ENCODE results near the gene SPON1.
"Not testable (repeated sequence)": the region's sequence is repeated elsewhere in the genome, so short reads cannot be mapped to it uniquely, and the experiment has no call there.

SPON1 gene

GRCh38 chr11:13972043-13972910 lies 9.8 kb downstream of the SPON1 start:
- Histone ChIP-seq H3K9me3 (ENCODE audit: control insufficient read depth in 5 of 5, low read length in 5 of 5) (no peaks in the 10 kb centered on the region), H3K27me3 (ENCODE audit: control insufficient read depth in 5 of 5, insufficient read depth in 4 of 5, low read length in 5 of 5) (peaks cover 0 to 3% (median 0%) of the 10 kb centered on the region in 5 donors), H3K9ac (ENCODE audit: low read length in 5 of 5) (no peak overlapping the region), H3K27ac (ENCODE audit: low read depth, low read length) (peak overlapping the region; percentile 48), H3K4me1 (ENCODE audit: control insufficient read depth in 5 of 5, insufficient read depth in 5 of 5, low read length in 5 of 5) (peaks cover 4 to 51% (median 44%) of the 10 kb centered on the region in 5 donors), H3K36me3 (ENCODE audit: control insufficient read depth in 5 of 5, insufficient read depth in 5 of 5, low read length in 5 of 5) (no peaks in the 10 kb centered on the region), H3K4me3 (ENCODE audit: low read depth in 1 of 5, low read length in 5 of 5) (no peak overlapping the region)

- Histone ChIP-seq H3K9me3 (ENCODE audit: control insufficient read depth in 5 of 5, low read length in 5 of 5) (no peaks in the 10 kb centered on the region), H3K27ac (ENCODE audit: low read depth, low read length) (peak overlapping the region; percentile 48), H3K4me1 (ENCODE audit: control insufficient read depth in 5 of 5, insufficient read depth in 5 of 5, low read length in 5 of 5) (peaks cover 4 to 51% (median 44%) of the 10 kb centered on the region in 5 donors), H3K27me3 (ENCODE audit: control insufficient read depth in 5 of 5, insufficient read depth in 4 of 5, low read length in 5 of 5) (peaks cover 0 to 3% (median 0%) of the 10 kb centered on the region in 5 donors), H3K9ac (ENCODE audit: low read length in 5 of 5) (no peak overlapping the region), H3K36me3 (ENCODE audit: control insufficient read depth in 5 of 5, insufficient read depth in 5 of 5, low read length in 5 of 5) (no peaks in the 10 kb centered on the region), H3K4me3 (ENCODE audit: low read depth in 1 of 5, low read length in 5 of 5) (no peak overlapping the region)
These were observed 10.4 kb downstream of the SPON1 start for GRCh38 chr11:13972944-13973343.

GRCh38 chr11:13974631-13975030 lies 12.1 kb downstream of the SPON1 start:
- Histone ChIP-seq H3K4me3 (ENCODE audit: low read depth in 1 of 5, low read length in 5 of 5) (no peak overlapping the region), H3K9me3 (ENCODE audit: control insufficient read depth in 5 of 5, low read length in 5 of 5) (no peaks in the 10 kb centered on the region), H3K36me3 (ENCODE audit: control insufficient read depth in 5 of 5, insufficient read depth in 5 of 5, low read length in 5 of 5) (no peaks in the 10 kb centered on the region)

GRCh38 chr11:13983081-13983751 lies 20.7 kb downstream of the SPON1 start:
- H3K4me1 ChIP-seq (ENCODE audit: control insufficient read depth in 5 of 5, insufficient read depth in 5 of 5, low read length in 5 of 5) = peaks cover 0 to 13% (median 7%) of the 10 kb centered on the region in 5 donors
- no peaks in the 10 kb centered on the region for H3K27me3 ChIP-seq (ENCODE audit: control insufficient read depth in 5 of 5, insufficient read depth in 4 of 5, low read length in 5 of 5)
- peaks cover 0 to 3% (median 0%) of the 10 kb centered on the region in 5 donors for H3K36me3 ChIP-seq (ENCODE audit: control insufficient read depth in 5 of 5, insufficient read depth in 5 of 5, low read length in 5 of 5)
- H3K9ac ChIP-seq (ENCODE audit: low read length in 5 of 5) = no peak overlapping the region
- no peak overlapping the region for H3K27ac ChIP-seq (ENCODE audit: low read depth, low read length)
- no peaks in the 10 kb centered on the region for H3K9me3 ChIP-seq (ENCODE audit: control insufficient read depth in 5 of 5, low read length in 5 of 5)
- no peak overlapping the region for H3K4me3 ChIP-seq (ENCODE audit: low read depth in 1 of 5, low read length in 5 of 5)

More at GRCh38 chr11:13974631-13975030, 12.1 kb downstream of the SPON1 start:
- Histone ChIP-seq H3K27me3 (ENCODE audit: control insufficient read depth in 5 of 5, insufficient read depth in 4 of 5, low read length in 5 of 5) (peaks cover 0 to 3% (median 0%) of the 10 kb centered on the region in 5 donors), H3K27ac (ENCODE audit: low read depth, low read length) (no peak overlapping the region), H3K4me1 (ENCODE audit: control insufficient read depth in 5 of 5, insufficient read depth in 5 of 5, low read length in 5 of 5) (peaks cover 4 to 53% (median 44%) of the 10 kb centered on the region in 5 donors), H3K9ac (ENCODE audit: low read length in 5 of 5) (no peak overlapping the region)

GRCh38 chr11:13984616-13985450 lies 22.3 kb downstream of the SPON1 start:
- no peaks in the 10 kb centered on the region for H3K27me3 ChIP-seq (ENCODE audit: control insufficient read depth in 5 of 5, insufficient read depth in 4 of 5, low read length in 5 of 5)
- no peaks in the 10 kb centered on the region for H3K9me3 ChIP-seq (ENCODE audit: control insufficient read depth in 5 of 5, low read length in 5 of 5)
- H3K36me3 ChIP-seq (ENCODE audit: control insufficient read depth in 5 of 5, insufficient read depth in 5 of 5, low read length in 5 of 5) = peaks cover 0 to 3% (median 0%) of the 10 kb centered on the region in 5 donors
- H3K9ac ChIP-seq (ENCODE audit: low read length in 5 of 5) = no peak overlapping the region
- H3K4me1 ChIP-seq (ENCODE audit: control insufficient read depth in 5 of 5, insufficient read depth in 5 of 5, low read length in 5 of 5) = peaks cover 0 to 9% (median 6%) of the 10 kb centered on the region in 5 donors
- H3K4me3 ChIP-seq (ENCODE audit: low read depth in 1 of 5, low read length in 5 of 5) = no peak overlapping the region
- H3K27ac ChIP-seq (ENCODE audit: low read depth, low read length) = no peak overlapping the region

GRCh38 chr11:13986695-13987094 lies 24.2 kb downstream of the SPON1 start:
- not testable (repeated sequence) for H3K27ac ChIP-seq (ENCODE audit: low read depth, low read length)

GRCh38 chr11:13992158-13992856 lies 29.8 kb downstream of the SPON1 start:
- not testable (repeated sequence) for H3K9me3 ChIP-seq (ENCODE audit: control insufficient read depth in 5 of 5, low read length in 5 of 5); H3K27ac ChIP-seq (ENCODE audit: low read depth, low read length); H3K4me3 ChIP-seq (ENCODE audit: low read depth in 1 of 5, low read length in 5 of 5); H3K27me3 ChIP-seq (ENCODE audit: control insufficient read depth in 5 of 5, insufficient read depth in 4 of 5, low read length in 5 of 5); H3K9ac ChIP-seq (ENCODE audit: low read length in 5 of 5); H3K36me3 ChIP-seq (ENCODE audit: control insufficient read depth in 5 of 5, insufficient read depth in 5 of 5, low read length in 5 of 5)
- H3K4me1 ChIP-seq (ENCODE audit: control insufficient read depth in 5 of 5, insufficient read depth in 5 of 5, low read length in 5 of 5) = peaks cover 0 to 38% (median 21%) of the 10 kb centered on the region in 5 donors

More at GRCh38 chr11:13986695-13987094, 24.2 kb downstream of the SPON1 start:
- H3K9ac ChIP-seq (ENCODE audit: low read length in 5 of 5); H3K36me3 ChIP-seq (ENCODE audit: control insufficient read depth in 5 of 5, insufficient read depth in 5 of 5, low read length in 5 of 5); H3K4me1 ChIP-seq (ENCODE audit: control insufficient read depth in 5 of 5, insufficient read depth in 5 of 5, low read length in 5 of 5); H3K4me3 ChIP-seq (ENCODE audit: low read depth in 1 of 5, low read length in 5 of 5); H3K27me3 ChIP-seq (ENCODE audit: control insufficient read depth in 5 of 5, insufficient read depth in 4 of 5, low read length in 5 of 5); H3K9me3 ChIP-seq (ENCODE audit: control insufficient read depth in 5 of 5, low read length in 5 of 5): not testable (repeated sequence)

- Histone ChIP-seq H3K4me3 (ENCODE audit: low read depth in 1 of 5, low read length in 5 of 5) (no peak overlapping the region), H3K9ac (ENCODE audit: low read length in 5 of 5) (no peak overlapping the region)
These were observed 30.7 kb downstream of the SPON1 start for GRCh38 chr11:13993096-13993765.

GRCh38 chr11:13997881-13998280 lies 35.4 kb downstream of the SPON1 start:
- no peaks in the 10 kb centered on the region for H3K27me3 ChIP-seq (ENCODE audit: control insufficient read depth in 5 of 5, insufficient read depth in 4 of 5, low read length in 5 of 5)
- no peak overlapping the region for H3K27ac ChIP-seq (ENCODE audit: low read depth, low read length)
- no peak overlapping the region for H3K4me3 ChIP-seq (ENCODE audit: low read depth in 1 of 5, low read length in 5 of 5)
- H3K4me1 ChIP-seq (ENCODE audit: control insufficient read depth in 5 of 5, insufficient read depth in 5 of 5, low read length in 5 of 5) = peaks cover 0 to 35% (median 21%) of the 10 kb centered on the region in 5 donors
- H3K9ac ChIP-seq (ENCODE audit: low read length in 5 of 5) = no peak overlapping the region
- H3K36me3 ChIP-seq (ENCODE audit: control insufficient read depth in 5 of 5, insufficient read depth in 5 of 5, low read length in 5 of 5) = no peaks in the 10 kb centered on the region
- H3K9me3 ChIP-seq (ENCODE audit: control insufficient read depth in 5 of 5, low read length in 5 of 5) = peaks cover 0 to 10% (median 7%) of the 10 kb centered on the region in 5 donors

More at GRCh38 chr11:13993096-13993765, 30.7 kb downstream of the SPON1 start:
- Histone ChIP-seq H3K27ac (ENCODE audit: low read depth, low read length) (no peak overlapping the region), H3K9me3 (ENCODE audit: control insufficient read depth in 5 of 5, low read length in 5 of 5) (no peaks in the 10 kb centered on the region), H3K36me3 (ENCODE audit: control insufficient read depth in 5 of 5, insufficient read depth in 5 of 5, low read length in 5 of 5) (no peaks in the 10 kb centered on the region), H3K4me1 (ENCODE audit: control insufficient read depth in 5 of 5, insufficient read depth in 5 of 5, low read length in 5 of 5) (peaks cover 0 to 38% (median 21%) of the 10 kb centered on the region in 5 donors), H3K27me3 (ENCODE audit: control insufficient read depth in 5 of 5, insufficient read depth in 4 of 5, low read length in 5 of 5) (no peaks in the 10 kb centered on the region)

All from subcutaneous abdominal adipose tissue (tissue), 5 donors.